Endothelial cell of umbilical vein (primary cell): Measurements from ENCODE around the gene BACH2. TPM values are rescaled to one million over a fixed set of nuclear protein-coding genes. Genes with fewer than 3 reads are reported as not detected.

Experiments
- BruUV-seq: library from RNA; stranded (reverse); fragments of 400-500 nt; replicated peaks from 2 replicates; lab custom pipeline; 2021; lab: Mats Ljungman, UMichigan
- CTCF ChIA-PET: fragments of 300-600, 350-600 bp; sonication (Branson Sonifier 250); formaldehyde crosslinking; loops from one replicate; lab custom pipeline; 2021; ENCODE audit warnings: antibody characterized with exemption, inconsistent platforms; lab: Charles Lee
- POLR2A ChIA-PET: fragments of 300-600, 350-600 bp; sonication (Branson Sonifier 250); formaldehyde crosslinking; loops from one replicate; lab custom pipeline; 2021; ENCODE audit warnings: antibody characterized with exemption, inconsistent platforms; lab: Charles Lee
- DNase-seq: peaks from one replicate; pipeline ENCODE4 v3.0.0-alpha.2; 2011; ENCODE audit warnings: low read depth, low spot score
- FAIRE-seq: peaks from 2 replicates; lab custom pipeline; 2011; peaks lifted over from hg19 to GRCh38; lab: Jason Lieb, UNC
- H2AFZ ChIP-seq: 2 replicates; pipeline ENCODE4 v1.6.0; 2012; ENCODE audit warnings: low read depth, low read length, control low read depth, inconsistent platforms
- H3K27ac ChIP-seq: 2 replicates; pipeline ENCODE4 v1.5.1; 2011; ENCODE audit warnings: low read depth, mild to moderate bottlenecking, control low read depth, low read length, moderate library complexity; ENCODE audit not compliant: insufficient read depth
- H3K27me3 ChIP-seq, 2 experiments: 2 replicates each; pipeline versions ENCODE4 v1.6.0 to v1.6.1; 2011; ENCODE audit warnings: low read length in 2 of 2, mixed read lengths in 1 of 2; ENCODE audit not compliant: control insufficient read depth in 2 of 2, insufficient read depth in 2 of 2
- H3K36me3 ChIP-seq, 2 experiments: 2 replicates in 1 of 2; 3 replicates in 1 of 2; pipeline ENCODE4 v1.5.1; 2011; ENCODE audit warnings: low read length in 2 of 2, mild to moderate bottlenecking in 1 of 2, moderate library complexity in 1 of 2; ENCODE audit not compliant: control insufficient read depth in 2 of 2, insufficient read depth in 2 of 2; ENCODE audit errors: extremely low read depth in 1 of 2
- H3K4me1 ChIP-seq: 3 replicates; pipeline ENCODE4 v1.5.1; 2011; ENCODE audit warnings: mild to moderate bottlenecking, low read length; ENCODE audit not compliant: control insufficient read depth, insufficient read depth; ENCODE audit errors: extremely low read depth
- H3K4me2 ChIP-seq: 2 replicates; pipeline ENCODE4 v1.6.1; 2011; ENCODE audit warnings: low read length, control low read depth, mixed read lengths; ENCODE audit not compliant: insufficient read depth
- H3K4me3 ChIP-seq, 3 experiments: fragments of 200-600 bp in 1 of 3; sonication (generic), shearing (Covaris generic) in 1 of 3; replicated peaks in 1 of 3; 2 replicates each; pipeline ENCODE4 v1.5.1; 2011 to 2016; ENCODE audit warnings: control low read depth in 3 of 3, low read length in 3 of 3, mild to moderate bottlenecking in 2 of 3, inconsistent platforms in 1 of 3, low read depth in 1 of 3, moderate library complexity in 1 of 3; ENCODE audit not compliant: insufficient read depth in 1 of 3
- H3K79me2 ChIP-seq: 2 replicates; pipeline ENCODE4 v1.6.0; 2012; ENCODE audit warnings: low read length, inconsistent platforms; ENCODE audit not compliant: control insufficient read depth, insufficient read depth
- H3K9ac ChIP-seq: replicated peaks from 2 replicates; pipeline ENCODE3; 2011; ENCODE audit warnings: low read length, control low read depth; ENCODE audit not compliant: insufficient read depth; ENCODE audit errors: extremely low read depth
- H3K9me1 ChIP-seq: replicated peaks from 3 replicates; pipeline ENCODE4 v1.6.0; 2011; ENCODE audit warnings: mild to moderate bottlenecking, low read length; ENCODE audit not compliant: control insufficient read depth, insufficient read depth; ENCODE audit errors: extremely low read depth
- H3K9me3 ChIP-seq: replicated peaks from 2 replicates; pipeline ENCODE4 v1.5.1; 2012; ENCODE audit warnings: low read length, inconsistent platforms; ENCODE audit not compliant: control insufficient read depth, insufficient read depth
- H4K20me1 ChIP-seq: replicated peaks from 2 replicates; pipeline ENCODE3; 2011; ENCODE audit warnings: mild to moderate bottlenecking, low read length; ENCODE audit not compliant: control insufficient read depth, insufficient read depth; ENCODE audit errors: extremely low read depth
- EZH2 ChIP-seq: IDR thresholded peaks from 2 replicates; pipeline ENCODE4 v1.6.1; 2012; ENCODE audit warnings: borderline replicate concordance, low read depth, mild to moderate bottlenecking, moderate library complexity, low read length, inconsistent platforms; ENCODE audit not compliant: severe bottlenecking
- FOS ChIP-seq: IDR thresholded peaks from 2 replicates; pipeline ENCODE4 v1.6.1; 2011; ENCODE audit warnings: mild to moderate bottlenecking, low read length, moderate library complexity, borderline replicate concordance; ENCODE audit not compliant: insufficient read depth
- GATA2 ChIP-seq: IDR thresholded peaks from 2 replicates; pipeline ENCODE4 v1.7.0; 2011; ENCODE audit warnings: low read depth, mild to moderate bottlenecking, moderate library complexity, mixed read lengths, low read length; ENCODE audit not compliant: insufficient read length, insufficient read depth
- JUN ChIP-seq: IDR thresholded peaks from 2 replicates; pipeline ENCODE4 v1.6.1; 2011; ENCODE audit warnings: borderline replicate concordance, low read depth; ENCODE audit not compliant: insufficient read length, insufficient read depth
- MYC ChIP-seq: IDR thresholded peaks from one replicate; pipeline ENCODE4 v1.6.1; 2011; ENCODE audit warnings: mild to moderate bottlenecking, low read depth, low read length
- POLR2A ChIP-seq: IDR thresholded peaks from 2 replicates; pipeline ENCODE4 v1.6.1; 2012; ENCODE audit warnings: low read depth, mild to moderate bottlenecking, control low read depth, low read length
- POLR2AphosphoS5 ChIP-seq: IDR thresholded peaks from 2 replicates; pipeline ENCODE4 v1.6.1; 2012; ENCODE audit warnings: low read depth, mild to moderate bottlenecking, control low read depth, low read length, moderate library complexity; ENCODE audit not compliant: insufficient read depth
- dilution Hi-C: fragments of 300-500 bp; cut with MboI; formaldehyde crosslinking; loops from one replicate; pipeline ENCODE4 v1.15.0; 2019; ENCODE audit warnings: low sequenced_read_pairs; ENCODE audit not compliant: extremely low pct_ligation_motif_present
- intact Hi-C: fragments of 100-400 bp; cut with micrococcal nuclease; formaldehyde crosslinking; loops from one replicate; pipeline ENCODE4 v1.10.0; 2022
- polyA plus RNA-seq, 4 experiments: library from polyadenylated mRNA; depleted of rRNA in 3 of 4; stranded (reverse) in 3 of 4; unstranded in 1 of 4; fragments of >200 nt; gene quantifications; 2 replicates each; pipeline versions ENCODE4 v1.2.1 to v1.2.3, GENCODE V29; 2011 to 2012; ENCODE audit warnings: missing spikeins in 1 of 4
- total RNA-seq: library from RNA; stranded (reverse); gene quantifications from 2 replicates; pipeline ENCODE4 v1.2.3, GENCODE V29; 2021
- TF ChIP-seq, protein P1 (sequence below): IDR thresholded peaks from 2 replicates; pipeline ENCODE4 v1.6.1; 2011; ENCODE audit not compliant: insufficient read depth, insufficient read length
- TF ChIP-seq, protein P2 (sequence below), 2 donors: IDR thresholded peaks; 1 replicate in 1 of 2; 2 replicates in 1 of 2; pipeline ENCODE4 v1.5.1; 2011; ENCODE audit warnings: low read length in 2 of 2, mild to moderate bottlenecking in 2 of 2, moderate library complexity in 2 of 2, control low read depth in 1 of 2, inconsistent platforms in 1 of 2, low read depth in 1 of 2; ENCODE audit not compliant: insufficient read depth in 1 of 2; ENCODE audit errors: extremely low read depth in 1 of 2

The BACH2 gene
- total and polyA plus RNA-seq, 2 donors (not counting 3 experiments of a cell fraction or from before 2014, with no cell fraction given) = 1.7 to 5.6 TPM

GRCh38 chr6:89970072-89970471 lies 326.6 kb downstream of the BACH2 start:
- BruUV-seq = no TSS peak
- FAIRE-seq = no peak
- H3K36me3 ChIP-seq = no peaks in the 10 kb centered on the region

More at GRCh38 chr6:89970072-89970471, 326.6 kb downstream of the BACH2 start:
- Histone ChIP-seq H3K79me2 (no peaks in the 10 kb centered on the region), H3K9me3 (no peaks in the 10 kb centered on the region), H3K9me1 (no peaks in the 10 kb centered on the region), H3K27me3 (peaks cover 0 to 11% of the 10 kb centered on the region in 2 experiments), H2AFZ (no peak overlapping the region), H3K27ac (no peak overlapping the region), H3K4me1 (no peaks in the 10 kb centered on the region), H3K4me2 (no peak overlapping the region), H3K9ac (no peak overlapping the region), H4K20me1 (no peaks in the 10 kb centered on the region), H3K4me3 (no peak overlapping the region)
- CTCF ChIA-PET = interaction anchor here (0.8 to 3.8 kb wide), 7 partner anchors 30 to 509 kb away, joined by 3 to 27 read pairs (median 4); no protein-coding TSS in a partner anchor
- no peak for DNase-seq
- TF ChIP-seq POLR2AphosphoS5 = no peak
- no peak for TF ChIP-seq JUN
- TF ChIP-seq POLR2A = no peak
- TF ChIP-seq MYC = no peak
- TF ChIP-seq, protein P1, sequence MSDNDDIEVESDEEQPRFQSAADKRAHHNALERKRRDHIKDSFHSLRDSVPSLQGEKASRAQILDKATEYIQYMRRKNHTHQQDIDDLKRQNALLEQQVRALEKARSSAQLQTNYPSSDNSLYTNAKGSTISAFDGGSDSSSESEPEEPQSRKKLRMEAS = no peak
- TF ChIP-seq EZH2 = no peak
- TF ChIP-seq FOS = no peak
- no peak for TF ChIP-seq GATA2
- TF ChIP-seq, protein P2, sequence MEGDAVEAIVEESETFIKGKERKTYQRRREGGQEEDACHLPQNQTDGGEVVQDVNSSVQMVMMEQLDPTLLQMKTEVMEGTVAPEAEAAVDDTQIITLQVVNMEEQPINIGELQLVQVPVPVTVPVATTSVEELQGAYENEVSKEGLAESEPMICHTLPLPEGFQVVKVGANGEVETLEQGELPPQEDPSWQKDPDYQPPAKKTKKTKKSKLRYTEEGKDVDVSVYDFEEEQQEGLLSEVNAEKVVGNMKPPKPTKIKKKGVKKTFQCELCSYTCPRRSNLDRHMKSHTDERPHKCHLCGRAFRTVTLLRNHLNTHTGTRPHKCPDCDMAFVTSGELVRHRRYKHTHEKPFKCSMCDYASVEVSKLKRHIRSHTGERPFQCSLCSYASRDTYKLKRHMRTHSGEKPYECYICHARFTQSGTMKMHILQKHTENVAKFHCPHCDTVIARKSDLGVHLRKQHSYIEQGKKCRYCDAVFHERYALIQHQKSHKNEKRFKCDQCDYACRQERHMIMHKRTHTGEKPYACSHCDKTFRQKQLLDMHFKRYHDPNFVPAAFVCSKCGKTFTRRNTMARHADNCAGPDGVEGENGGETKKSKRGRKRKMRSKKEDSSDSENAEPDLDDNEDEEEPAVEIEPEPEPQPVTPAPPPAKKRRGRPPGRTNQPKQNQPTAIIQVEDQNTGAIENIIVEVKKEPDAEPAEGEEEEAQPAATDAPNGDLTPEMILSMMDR (IDR thresholded peaks at IDR 0.05; ENCODE audit: extremely low read depth in 1 of 2, insufficient read depth in 1 of 2, low read depth in 1 of 2, low read length in 2 of 2) = no peak
- intact Hi-C loops (loop anchor here (1.0 to 10.0 kb wide), 7 partner anchors 30 to 509 kb away; partner anchors contain the start of gene BACH2), dilution Hi-C loops (no loop called here)
- POLR2A ChIA-PET = no interaction called here
